SW480 (cell line): ENCODE measurements around the gene ADAM19.

Experiments
- DNase-seq: peaks from one replicate; pipeline ENCODE4 v3.0.0-alpha.2; 2016; ENCODE audit warnings: low spot score

The ADAM19 gene

DNA sequence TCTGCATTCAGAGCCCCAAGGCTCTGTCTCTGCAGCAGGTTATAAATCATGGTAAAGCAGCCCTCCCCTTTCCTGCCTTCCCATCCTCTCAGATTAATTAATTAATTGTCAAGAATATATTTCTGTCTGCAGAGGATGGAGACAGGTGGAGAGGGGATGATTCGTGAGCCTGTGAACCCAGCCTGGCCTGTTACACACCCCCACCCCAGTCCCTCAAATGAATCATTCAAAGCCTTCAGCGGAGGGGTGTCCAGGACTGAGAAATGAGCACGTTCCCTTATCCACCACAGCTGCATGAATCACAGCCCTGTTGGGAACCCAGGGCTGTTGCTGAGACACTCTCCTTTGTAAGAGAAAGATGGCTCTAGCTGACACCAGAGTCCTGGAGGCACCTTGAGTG is 59.6 kb downstream of the ADAM19 start:
- DNase-seq = no peak

DNA sequence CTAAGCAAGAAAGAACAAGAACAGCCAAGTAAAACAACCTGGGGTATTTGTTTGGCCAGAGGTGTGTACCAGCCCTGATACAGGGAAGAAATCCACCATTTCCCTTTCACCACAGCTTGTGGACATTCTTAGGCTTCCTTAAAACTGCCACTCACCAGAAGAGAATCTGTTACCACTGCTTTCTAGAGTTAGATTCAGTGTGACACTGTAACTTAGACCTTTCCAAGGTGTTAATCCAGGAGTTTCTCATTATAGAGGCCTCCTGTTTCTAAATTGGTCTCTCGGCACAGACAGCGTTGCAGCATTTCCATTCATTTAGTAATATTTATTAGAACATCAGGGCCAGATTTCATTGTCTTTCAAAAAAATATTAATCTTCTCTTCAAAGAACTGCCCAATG is 60.6 kb downstream of the ADAM19 start:
- DNase-seq = no peak

DNA sequence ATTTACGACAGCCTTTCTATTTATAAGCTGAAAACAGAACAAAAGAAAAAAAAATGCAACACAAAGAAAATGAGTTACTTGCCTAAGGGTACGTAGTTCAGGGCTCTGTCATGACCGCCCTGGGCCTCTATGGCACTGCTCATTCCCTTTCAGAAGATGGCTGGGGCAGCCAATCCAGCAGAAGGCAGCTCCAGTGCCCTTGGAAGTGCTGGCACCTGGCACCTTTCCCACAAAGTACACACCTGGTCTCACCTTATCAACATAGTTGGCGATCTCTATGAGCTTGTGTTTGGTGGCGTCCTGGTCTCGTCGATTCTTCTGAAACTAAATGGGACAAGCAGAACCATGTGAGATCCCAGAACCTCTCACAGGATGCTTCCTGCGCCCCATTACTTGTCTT is 62.4 kb downstream of the ADAM19 start:
- DNase-seq = no peak

DNA sequence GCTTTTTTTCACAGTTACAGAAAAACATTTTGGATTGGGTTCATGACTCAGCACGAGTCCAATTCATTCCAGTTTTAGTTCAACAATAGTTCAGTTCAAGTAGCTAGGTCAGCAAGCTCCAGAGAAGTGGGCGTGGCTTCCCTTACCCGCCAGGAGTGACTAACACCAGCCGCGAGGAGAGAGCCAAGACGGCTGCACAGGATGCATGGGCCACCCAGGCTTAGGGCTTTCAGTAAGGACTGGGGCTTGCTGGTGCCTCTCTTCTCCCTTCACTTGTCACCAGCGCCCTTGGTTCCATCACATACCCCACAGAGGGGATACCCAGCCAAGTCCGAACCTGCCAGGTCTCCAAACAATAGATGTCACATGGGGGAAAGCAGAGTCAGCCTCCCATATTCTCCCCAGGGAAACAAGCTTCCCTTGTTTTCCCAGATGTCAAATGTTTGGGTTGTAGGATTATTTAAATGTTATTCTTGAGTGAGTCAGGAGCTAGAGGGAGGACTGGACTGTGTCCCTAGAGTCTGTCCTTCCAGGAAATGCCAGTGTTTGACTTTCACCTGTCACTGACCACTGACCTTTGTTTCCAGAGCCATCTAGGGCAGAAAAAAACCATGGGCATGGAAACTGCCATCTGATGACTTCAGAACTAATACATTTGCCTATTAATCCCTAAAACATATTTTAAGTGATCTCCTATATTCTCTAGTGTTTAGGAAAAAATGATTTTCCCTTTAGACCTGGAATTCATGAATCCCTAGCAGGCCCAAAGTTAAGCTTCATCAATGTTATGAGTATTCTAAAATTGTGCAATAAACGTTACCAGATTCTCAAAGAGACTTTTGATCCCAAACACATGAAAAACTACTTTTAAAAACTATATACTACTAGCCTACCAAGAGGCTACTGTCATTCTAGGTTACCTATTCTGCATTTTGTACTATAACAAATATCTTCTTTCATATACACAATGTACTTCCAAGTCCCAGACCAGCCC is 63.6 kb downstream of the ADAM19 start:
- DNase-seq = peak; percentile 84

DNA sequence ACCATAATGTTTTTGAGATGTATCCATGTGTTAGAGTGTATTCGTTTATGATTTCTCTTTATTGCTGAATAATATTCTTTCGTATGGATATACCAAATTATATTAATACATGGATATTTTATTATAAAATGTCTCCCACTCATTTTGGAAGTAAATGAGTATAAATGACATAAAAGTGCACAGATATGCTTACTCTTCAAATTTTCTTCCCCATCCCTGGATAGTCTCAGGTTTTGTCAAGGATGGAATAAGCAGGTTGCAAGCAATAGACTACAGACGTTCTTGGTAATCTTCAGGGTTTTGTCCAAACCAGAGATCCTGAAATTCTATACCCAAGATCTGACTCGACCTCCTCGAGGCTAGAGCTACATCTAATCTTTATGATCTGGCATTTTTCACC is 64.9 kb downstream of the ADAM19 start:
- no peak for DNase-seq

DNA sequence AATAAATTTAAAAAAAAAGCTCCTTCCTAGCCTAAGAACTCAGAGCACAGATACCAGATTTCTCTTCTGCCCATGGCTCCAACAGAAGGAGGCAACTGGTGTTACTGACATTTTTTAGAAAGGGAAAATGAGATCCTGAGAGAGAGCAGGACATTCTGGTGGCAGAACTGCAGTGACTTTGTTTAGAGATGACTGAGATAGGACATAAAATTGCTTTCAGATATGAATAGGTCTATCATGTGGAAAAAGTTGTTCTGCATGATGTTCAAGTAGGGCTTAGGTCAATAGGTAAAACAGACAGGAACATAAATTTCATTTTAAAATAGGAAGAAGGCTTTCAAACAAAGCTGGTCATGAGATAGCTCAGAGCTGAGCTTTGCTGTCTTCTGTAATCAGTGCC is 66.0 kb downstream of the ADAM19 start:
- DNase-seq = no peak

DNA sequence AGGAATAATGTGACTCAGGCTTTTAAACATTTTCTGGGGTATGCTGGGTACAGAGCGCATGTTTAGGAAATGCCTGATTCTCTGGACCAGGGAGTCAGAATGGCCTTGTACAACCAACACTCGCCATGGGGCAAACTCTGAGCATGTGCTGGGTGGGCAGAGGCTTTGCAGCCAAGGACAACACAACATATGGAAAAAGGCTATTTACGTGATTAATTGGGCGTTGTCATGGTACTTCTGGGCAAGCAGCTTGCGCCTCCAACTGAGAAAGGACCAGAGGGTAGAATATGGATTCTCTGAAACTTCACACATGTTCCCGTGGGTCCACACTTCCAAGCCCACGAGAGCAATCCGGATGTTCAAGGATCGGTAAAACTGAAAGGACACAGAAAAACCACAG is 66.5 kb downstream of the ADAM19 start:
- DNase-seq = no peak

DNA sequence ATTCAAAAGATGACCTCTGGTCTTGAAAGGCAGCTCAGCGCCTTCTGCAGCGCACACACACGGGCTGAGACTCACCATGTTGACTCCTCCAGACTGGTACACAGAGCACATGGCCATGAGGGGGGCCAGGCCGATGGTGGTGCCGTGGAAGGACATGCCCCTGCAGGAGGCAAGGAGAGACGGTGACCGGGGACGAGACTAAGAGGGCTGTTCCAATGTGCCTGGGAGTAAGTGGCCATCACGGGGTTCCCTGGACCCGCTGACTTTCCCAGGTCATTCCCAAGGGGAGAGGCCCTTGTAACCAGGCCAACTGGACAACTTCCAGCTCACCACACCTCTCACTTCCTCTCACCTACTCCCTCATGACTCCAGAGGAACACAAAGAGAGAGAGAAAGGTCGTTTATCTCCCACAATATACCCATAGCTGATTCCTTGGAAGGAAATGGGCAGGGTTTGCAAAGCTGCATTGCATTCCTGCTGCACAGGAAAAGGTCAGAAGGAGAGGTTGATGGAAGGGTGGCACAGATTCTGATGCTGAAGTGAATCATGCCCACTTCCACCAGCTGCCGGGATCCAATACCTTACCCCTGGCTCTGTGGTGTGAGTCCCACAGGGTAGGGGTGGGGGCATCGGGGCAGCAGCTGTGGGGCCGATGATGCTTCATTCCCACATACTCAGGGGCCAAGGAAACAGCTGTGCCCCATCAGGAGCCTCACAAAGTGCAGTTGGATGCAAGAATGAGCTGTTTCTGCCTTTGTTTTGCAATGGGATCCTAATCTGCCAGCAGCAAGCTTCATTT is 68.4 kb downstream of the ADAM19 start:
- DNase-seq = no peak

DNA sequence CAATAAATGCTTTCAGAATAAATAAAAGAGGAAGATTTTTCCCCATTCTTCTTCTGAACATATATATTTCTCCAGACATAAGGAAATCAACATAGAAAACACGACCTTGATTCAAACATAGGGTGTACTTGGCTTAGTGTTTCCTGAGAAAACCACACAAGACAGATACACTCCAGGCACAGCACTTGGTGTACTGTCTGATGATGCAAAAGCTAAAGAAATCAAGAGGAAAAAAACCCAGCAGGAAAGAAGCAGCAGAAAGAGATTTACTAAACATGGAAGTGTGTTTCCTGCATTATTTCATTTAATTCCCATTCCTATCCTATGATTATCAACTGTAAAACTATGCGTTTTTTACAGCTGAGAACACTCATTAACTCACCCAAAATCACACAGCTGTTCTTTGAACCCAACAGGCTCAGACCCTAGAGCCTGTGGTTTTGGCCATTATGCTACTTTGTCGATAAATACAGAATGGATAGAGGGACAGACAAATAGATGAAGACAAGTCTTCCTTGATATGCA is 69.4 kb downstream of the ADAM19 start:
- no peak for DNase-seq

DNA sequence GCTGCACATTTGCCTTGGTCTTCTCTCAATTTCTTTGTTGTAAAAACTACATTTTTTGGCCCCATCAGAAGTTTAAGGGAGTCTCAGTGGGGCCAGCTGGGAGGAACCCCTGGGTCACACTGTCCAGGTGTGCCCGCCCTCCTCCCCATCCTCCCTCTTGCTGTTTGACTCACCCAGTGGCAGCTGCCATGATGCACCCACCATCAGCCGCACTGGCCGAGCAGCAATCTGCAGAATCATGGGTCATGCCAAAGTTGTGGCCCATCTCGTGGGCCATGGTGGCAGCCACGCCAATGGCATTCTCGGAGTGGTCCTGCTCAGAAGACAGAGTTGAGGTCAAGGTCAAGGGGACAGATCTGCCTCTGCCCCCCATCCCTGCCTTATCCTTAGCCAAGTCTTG is 70.1 kb downstream of the ADAM19 start:
- DNase-seq = no peak

DNA sequence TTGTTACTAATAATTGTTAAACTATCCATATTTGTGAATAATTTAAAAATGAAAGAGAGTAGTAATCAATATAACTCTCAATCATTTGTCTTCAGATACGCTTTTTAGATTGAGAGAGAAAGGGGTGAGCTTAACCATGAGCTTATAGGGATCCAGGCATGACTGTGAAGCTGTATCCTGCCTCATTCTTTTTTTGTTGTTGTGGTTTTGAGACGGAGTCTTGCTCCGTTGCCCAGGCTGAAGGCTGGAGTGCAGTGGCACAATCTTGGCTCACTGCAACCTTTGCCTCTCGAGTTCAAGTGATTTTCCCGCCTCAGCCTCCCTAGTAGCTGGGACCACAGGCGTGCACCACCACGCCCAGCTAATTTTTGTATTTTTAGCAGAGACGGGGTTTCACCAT is 71.5 kb downstream of the ADAM19 start:
- no peak for DNase-seq

DNA sequence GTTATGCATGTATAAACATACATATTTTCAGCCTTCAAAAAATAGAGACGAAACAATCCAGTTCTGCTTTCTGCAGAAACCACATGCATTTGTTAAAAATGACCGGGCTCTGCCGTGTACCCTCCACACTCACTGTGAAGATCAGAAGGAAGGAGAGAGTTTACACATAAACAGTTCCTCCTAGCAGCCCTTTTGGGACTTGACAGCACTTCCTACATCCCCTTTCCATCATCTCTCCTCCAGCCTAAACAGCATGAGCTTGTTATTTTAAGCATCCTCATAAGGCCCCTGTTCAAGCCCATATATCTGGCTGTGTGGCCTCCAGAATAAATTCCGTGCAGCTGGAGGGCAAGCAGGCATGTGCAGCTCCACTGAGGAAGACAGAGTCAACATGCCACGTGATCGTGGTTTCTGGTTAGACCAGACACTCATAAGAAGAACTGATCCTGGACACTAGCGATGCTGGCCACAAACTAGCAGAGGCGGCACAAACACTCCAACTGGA is 73.4 kb downstream of the ADAM19 start:
- no peak for DNase-seq

DNA sequence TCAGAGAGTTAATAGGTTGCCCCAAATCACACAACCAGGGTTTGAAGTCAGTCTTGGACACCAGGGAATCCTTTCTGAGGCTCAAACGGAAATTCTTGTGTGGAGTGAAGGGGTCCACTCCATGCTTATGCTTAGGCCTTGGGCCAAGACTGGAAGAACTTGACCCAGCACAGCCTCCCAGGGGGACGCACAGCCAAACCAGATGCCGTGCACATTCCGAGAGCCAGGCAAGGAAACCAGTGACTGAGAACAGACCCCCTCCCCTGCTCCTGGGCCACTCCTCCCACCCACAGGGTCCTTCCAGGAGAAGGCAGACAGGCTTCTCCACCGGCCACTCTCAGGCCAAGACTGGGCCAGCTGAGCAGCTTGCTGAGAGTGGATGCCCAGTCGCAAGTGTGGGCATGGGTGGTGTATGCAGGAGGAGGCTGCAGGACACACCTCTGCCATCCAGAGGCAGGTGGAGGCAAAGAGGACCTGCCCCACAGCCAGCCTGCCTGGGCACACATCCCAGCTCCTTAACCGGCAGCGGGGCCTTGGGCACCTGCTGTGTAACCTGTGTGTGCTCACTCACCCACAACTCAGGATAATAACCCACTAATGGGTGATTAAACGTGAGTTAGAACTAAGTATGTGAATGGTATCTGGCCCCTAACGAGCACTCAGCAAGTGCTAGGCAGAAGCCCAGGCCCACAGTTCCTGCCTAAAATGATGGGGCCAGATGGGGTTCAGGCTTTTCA is 77.5 kb downstream of the ADAM19 start:
- DNase-seq = no peak

DNA sequence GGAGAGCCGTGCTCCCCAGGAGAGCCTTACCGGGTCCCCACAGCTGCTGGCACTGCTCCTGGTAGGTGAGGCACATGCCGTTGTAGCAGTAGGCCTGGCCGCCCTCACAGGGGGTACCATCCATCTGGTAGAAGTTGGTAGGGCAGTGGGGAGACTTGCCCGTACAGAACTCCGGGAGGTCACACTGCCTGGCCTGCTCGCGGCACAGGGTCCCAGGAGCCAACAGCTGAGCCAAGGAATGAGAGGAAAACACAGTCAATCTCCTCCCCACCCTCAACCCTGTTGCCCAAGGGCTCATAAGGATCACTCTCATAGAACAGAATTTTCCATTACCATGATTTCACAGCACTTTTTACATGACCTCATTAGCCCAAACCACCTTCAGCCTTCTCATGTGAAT is 78.7 kb downstream of the ADAM19 start:
- no peak for DNase-seq

DNA sequence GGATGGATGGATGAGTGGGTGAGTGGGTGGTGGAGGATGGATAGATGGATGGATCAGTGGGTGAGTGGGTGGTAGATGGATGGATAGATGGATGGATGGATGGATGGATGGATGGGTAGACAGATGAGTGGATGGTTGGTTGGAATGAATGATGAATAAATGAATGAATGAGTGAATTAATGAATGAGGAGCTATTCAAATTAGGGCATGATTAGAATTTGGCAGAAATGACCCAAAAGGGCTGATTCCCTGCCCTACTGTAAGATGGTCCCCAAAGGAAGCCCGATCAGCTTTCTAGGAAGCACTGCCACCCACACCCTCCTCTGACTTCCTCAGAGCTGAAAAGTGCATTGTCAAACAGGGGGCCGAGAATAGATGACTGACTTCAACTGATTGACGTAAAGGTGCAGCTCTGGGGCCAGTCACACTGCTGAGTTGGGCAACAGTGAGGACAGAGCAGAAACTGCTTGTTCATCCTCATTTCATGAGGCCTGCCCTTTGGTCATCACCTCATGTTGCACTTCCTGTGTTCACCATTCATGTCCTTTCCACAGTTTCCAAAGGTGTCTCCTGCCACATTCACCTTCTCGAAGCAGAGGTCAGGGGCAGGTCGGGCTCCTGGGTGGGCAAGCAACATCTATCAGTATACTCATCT is 81.3 kb downstream of the ADAM19 start:
- DNase-seq = no peak

DNA sequence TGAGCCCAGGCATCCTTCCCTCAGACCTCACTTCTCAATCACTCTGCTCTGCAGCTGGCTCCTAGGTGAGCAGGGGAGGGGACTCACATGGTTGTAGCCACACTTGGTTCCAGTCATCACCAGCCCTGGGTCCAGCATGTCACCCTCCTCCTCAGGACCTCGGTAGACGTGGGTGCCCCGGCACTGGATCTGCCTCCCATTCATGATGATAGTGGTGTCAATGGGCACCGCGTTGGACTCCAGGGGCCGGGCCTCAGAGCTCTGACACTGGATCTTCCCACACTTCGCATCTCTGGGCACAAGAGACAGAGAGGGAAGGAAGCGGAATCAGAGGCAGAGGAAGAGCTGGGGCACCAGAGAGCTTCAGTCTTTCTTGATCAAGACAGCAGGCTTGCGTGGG is 82.7 kb downstream of the ADAM19 start:
- no peak for DNase-seq

DNA sequence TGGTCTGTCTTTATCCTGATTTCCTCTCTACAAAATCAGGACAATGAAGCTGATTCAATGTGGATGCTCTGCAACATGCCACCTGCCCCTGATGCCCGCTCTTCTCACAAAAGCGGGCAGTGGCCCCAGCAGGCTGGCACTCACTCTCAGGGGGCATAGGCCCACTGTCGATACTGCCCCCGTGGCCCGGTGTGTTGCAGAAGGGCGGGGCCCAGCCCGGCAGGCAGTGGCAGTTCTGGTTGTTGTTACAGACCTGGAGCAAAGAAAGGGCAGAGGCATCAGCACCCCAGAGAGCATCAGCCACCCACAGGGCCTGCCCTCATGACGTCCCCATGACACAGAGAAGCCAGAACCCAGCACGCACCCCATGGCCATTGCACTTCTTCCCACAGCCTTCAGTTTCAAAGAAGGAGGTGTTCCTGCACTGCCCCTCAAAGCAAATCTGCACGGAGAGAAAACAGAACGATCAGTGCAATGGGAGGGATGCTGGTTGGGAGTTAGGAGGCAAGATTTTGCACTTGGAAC is 84.0 kb downstream of the ADAM19 start:
- no peak for DNase-seq

DNA sequence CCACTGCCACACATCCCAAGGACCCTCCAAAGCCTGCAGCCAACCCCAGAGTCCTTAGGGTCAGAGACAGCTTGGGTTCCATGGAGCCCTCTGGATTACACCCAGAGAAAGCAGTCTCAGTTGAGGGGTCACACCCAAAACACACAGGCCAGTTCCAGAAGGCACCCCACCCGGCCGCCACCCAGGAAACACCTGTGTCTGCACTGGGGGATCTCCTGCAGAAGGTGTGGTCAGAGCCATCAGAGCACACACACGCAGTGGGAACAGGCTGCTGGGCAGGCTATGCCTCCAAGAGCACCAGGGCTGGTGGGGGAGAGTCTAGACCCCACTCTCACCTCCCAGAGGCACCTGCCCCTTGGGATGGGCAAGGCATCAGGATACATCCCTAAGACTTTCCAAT is 88.2 kb downstream of the ADAM19 start:
- no peak for DNase-seq

DNA sequence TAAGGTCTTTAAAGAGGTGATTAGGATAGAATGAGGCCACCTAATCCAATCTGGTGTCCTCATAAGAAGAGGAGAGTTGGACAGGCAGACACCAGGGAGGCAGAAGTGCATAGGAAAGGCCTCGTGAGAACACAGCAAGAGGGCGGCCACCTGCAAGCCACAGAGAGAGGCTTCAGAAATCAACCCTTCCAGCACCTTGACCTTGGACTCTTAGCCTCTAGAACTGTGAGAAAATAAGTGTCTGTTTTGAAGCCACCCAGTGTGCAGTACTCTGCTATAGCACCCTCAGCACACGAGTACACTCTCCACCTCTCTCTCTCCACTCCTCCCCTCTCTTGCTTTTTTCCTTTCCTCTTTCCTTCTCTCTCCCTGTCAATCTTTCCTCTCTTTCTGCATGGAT is 88.7 kb downstream of the ADAM19 start:
- no peak for DNase-seq

DNA sequence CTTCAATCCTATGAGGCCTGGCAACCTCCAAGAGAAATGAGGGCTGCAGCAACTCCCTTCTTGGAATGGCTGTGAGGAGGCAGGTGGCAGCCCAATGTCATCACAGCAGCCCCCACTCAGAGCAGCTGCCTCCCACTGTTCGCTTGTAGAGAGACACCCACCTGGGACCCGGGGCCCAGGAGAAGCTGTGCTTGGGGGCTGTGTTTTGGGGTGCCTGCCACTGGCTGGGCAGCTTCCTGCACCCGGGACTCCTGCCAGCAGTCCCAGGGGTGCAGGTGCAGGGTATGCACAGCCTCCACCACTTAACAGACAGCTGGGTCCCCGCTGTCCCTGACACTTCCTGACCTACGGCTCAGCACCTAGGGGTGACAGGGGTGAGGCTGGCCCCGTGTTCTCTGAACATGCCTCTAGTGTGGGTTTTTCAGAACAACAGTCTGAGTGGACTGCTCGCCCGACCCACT is 89.3 kb downstream of the ADAM19 start:
- DNase-seq = no peak

DNA sequence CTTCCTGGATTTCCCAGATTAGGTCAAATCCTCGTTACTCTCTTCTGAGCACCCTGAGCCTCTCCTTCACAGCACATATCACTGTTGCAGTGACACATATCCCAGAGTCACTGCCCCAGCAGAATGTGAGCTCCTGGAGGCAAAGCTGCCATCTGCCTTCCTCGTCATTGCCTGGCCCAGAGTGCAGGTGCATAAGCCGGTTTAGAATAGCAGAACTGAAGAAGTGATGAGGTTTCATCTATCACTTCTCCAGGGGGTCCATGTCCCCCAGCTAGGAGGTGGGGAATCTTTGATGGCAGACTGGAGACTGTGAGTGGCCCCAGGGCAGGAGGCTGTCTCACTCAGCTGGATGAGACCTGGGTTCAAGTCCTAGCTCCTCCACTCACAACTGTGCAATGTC is 89.8 kb downstream of the ADAM19 start:
- DNase-seq = no peak
